GM18870 (cell line): ENCODE results near the gene CCL2.

Source experiments
- ATAC-seq: cut with Tn5 transposase; IDR thresholded peaks from one replicate; pipeline ENCODE4 v1.9.1; 2021; ENCODE audit warnings: moderate library complexity; ENCODE audit not compliant: unreplicated experiment

Gene CCL2

GRCh38 chr17:34237458-34237857 is 17.6 kb upstream of the CCL2 start:
- ATAC-seq = no peak

DNA sequence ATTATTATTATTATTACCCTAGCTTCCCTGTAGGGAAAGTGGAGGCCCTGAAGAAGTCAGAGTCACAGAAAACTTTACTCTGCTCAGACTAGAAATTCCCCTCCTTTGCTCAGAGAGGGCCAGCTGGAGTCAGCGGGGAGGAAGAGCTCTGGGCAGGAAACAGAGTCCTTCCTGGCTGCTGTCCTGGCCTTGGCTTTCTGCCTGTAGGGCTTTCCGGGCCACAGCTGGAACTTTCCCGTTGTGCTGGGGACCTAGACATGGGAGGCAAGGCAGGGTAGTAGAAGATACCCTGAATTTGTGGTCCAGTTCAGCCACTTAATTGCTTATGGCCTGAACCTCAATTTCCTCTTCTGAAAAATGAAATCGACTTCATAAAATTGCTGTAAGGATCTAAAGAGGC is 14.0 kb upstream of the CCL2 start:
- ATAC-seq = no peak

- no peak for ATAC-seq
Measured at GRCh38 chr17:34242587-34243363, 12.3 kb upstream of the CCL2 start.

- no peak for ATAC-seq
Measured at GRCh38 chr17:34243364-34244320, 11.4 kb upstream of the CCL2 start.

GRCh38 chr17:34245351-34245905 is 9.7 kb upstream of the CCL2 start:
- no peak for ATAC-seq

DNA sequence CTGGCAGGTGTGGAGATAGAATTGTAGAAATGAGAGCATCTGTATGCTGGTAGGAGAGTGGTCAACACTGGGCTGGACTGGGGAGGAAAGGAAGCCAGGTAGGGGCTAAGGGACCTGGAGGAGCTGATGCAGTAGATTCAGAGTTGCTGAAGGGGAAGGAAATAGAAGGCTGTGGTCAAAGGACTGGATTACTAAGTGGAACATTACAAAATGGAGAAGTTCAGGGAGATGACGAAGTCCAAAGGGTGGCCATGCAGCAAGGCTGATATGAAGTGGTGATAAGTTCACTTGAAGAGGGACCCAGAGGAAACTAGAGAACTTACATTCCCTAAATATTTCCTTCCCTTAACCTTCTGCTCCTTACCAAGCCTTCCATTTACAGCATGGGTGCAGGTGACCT is 8.6 kb upstream of the CCL2 start:
- no peak for ATAC-seq

- ATAC-seq = no peak
Measured at GRCh38 chr17:34246881-34247280, 8.2 kb upstream of the CCL2 start.

DNA sequence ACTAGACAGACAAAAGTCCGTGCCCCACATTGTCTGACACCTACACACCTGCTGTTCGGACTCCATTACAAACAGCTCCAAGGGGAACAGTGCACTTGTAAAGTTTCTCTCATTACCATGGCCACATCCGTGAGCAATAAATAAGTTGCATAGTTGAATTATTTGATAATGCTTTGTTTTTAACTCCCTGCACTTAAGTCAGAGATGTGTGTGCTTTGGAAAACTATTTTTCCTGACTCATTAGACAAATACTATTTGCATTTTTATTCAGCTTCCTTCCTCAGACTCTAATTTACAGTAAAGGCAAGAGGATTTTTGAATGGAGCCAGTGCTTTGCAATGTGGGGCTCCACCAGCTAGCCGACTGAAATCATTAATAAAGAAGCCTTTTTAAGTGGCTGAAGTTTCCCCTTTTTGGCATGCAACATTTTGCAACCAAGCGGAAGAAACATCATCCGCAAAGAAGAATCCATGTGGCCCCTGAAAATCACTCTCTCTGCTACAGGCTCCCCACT is 6.5 kb upstream of the CCL2 start:
- no peak for ATAC-seq

GRCh38 chr17:34249061-34249460 is 6.0 kb upstream of the CCL2 start:
- ATAC-seq = no peak

DNA sequence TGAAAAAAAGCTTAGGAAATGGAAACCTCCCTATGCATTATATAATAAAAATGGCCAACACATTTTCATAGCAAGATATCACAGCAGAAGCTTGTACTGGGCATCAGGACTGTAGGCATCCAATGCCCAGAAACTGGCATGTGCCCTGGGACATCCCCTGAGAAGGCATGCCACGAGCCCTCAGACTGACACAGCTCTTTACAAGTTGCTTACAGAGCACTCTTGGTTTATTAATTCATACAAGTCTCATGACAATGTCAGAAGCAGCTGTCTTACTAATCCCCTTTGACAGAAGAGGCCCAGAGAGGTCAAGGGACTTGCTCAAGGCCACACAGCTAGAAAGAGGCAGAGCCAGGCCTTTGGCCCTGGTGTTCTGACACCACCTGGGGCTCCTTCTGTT is 5.6 kb upstream of the CCL2 start:
- no peak for ATAC-seq

DNA sequence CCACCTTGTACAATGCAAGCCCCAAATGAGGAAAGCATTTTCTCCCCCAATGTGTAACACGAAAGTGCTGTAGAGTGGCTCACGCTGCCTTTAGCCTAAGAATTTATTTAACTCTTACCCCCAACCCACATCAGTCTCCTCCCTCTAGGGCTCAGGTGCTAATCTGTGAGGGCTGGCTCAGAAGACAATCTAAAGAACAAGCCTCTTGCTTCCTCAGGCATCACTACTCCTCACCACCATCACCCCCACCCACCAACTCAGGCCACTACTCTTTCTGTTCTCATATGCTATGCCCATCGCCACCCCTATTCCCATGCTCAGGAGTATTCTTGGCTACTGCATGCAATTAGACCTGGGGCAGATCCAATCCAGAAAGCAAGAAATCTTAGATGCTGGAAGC is 3.9 kb upstream of the CCL2 start:
- no peak for ATAC-seq

GRCh38 chr17:34252095-34252443 is 3.0 kb upstream of the CCL2 start:
- ATAC-seq = no peak

DNA sequence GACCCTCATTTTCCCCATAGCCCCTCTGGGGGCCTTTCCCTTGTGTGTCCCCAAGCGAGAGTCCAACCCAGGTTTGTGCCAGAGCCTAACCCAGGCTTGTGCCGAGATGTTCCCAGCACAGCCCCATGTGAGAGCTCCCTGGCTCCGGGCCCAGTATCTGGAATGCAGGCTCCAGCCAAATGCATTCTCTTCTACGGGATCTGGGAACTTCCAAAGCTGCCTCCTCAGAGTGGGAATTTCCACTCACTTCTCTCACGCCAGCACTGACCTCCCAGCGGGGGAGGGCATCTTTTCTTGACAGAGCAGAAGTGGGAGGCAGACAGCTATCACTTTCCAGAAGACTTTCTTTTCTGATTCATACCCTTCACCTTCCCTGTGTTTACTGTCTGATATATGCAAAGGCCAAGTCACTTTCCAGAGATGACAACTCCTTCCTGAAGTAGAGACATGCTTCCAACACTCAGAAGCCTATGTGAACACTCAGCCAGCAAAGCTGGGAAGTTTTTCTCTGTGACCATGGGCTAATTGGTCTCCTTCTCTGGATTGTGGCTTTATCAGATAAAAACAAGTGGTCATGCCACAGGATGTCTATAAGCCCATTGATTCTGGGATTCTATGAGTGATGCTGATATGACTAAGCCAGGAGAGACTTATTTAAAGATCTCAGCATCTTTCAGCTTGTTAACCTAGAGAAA is 2.5 kb upstream of the CCL2 start:
- ATAC-seq = no peak

DNA sequence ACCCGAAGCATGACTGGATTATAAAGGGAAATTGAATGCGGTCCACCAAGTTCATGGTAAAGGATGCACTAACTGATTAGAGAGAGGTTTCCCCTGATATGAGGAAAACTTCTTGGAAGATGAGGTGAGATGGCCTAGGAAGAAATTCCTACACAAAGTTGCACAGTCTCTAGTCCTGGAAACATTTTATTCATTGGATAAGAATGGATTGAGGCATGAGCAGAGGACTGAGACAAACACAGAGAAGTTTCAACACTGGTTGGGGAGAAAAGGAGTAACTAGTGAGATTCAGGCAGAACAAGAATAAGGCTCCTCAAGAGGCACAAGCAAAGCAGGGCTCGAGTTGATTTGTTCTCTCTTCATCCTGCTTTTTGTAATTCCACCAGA is 2.0 kb upstream of the CCL2 start:
- ATAC-seq = no peak

DNA sequence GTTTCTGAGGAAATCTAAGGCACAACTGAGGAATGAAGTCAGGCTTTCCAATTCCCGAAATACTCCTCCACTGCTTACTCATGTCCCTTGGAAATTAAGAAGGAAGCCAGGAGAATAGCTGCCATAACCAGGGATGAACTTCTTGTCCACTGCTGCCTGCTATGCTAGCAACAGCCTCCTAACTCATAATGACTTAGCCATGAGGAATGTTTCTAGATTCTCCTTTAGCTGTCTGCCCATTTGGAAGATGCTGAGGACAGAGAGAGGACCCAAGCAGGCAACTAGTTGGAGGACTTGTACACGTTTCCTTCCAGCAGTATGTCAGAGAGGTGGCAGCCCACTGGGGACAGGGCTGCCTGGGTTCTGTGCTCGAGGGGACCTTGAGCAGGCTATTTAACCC is 939 bp upstream of the CCL2 start:
- ATAC-seq = no peak

DNA sequence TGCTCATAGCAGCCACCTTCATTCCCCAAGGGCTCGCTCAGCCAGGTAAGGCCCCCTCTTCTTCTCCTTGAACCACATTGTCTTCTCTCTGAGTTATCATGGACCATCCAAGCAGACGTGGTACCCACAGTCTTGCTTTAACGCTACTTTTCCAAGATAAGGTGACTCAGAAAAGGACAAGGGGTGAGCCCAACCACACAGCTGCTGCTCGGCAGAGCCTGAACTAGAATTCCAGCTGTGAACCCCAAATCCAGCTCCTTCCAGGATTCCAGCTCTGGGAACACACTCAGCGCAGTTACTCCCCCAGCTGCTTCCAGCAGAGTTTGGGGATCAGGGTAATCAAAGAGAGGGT is 272 bp downstream of the CCL2 start:
- ATAC-seq = no peak

DNA sequence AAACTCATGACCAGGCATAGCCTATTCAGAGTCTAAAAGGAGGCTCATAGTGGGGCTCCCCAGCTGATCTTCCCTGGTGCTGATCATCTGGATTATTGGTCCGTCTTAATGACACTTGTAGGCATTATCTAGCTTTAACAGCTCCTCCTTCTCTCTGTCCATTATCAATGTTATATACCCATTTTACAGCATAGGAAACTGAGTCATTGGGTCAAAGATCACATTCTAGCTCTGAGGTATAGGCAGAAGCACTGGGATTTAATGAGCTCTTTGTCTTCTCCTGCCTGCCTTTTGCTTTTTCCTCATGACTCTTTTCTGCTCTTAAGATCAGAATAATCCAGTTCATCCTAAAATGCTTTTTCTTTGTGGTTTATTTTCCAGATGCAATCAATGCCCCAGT is 756 bp downstream of the CCL2 start:
- no peak for ATAC-seq

DNA sequence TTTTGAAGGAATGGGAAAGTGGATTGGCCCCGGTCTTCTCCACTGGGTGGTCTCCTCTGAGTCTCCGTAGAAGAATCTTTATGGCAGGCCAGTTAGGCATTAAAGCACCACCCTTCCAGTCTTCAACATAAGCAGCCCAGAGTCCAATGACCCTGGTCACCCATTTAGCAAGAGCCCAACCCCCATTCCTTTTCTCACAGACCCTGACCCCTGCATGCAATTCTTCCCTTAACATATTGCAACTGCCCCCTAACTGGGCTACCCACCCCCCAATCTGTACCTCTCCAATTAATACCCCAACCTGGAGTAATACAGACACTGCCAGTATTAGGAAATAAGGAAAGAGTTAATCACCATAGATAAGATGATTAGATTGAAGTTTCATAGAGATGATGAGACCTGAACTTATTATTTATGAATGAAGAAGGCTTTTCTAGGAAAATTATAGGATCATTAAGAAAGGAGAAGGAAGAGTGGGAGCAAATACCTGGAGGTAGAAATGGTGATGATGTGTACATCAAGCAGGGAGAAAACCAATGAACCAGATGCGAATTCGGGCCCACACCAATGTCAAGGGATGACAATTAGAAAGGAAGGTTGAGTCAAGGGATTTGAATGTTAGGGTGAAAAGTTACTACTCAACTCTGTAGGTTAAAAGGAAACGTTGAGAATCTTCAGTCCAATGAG is 2.4 kb downstream of the CCL2 start:
- ATAC-seq = no peak

DNA sequence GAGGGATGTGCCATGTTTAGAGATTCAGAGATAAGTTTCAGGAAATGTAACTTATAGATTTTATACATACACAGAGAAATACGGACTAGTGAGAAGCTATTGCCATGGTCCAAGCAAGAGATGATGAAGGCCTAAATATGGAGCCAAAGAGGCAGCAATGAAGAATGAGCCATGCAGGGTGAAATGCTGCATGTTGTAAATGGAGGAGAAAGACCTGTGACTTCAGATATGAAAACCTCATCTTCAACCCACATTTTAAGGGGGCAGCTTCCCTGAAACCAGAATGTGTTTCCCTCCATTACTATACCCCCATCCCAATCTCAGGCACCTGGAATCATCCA is 2.9 kb downstream of the CCL2 start:
- ATAC-seq = no peak

DNA sequence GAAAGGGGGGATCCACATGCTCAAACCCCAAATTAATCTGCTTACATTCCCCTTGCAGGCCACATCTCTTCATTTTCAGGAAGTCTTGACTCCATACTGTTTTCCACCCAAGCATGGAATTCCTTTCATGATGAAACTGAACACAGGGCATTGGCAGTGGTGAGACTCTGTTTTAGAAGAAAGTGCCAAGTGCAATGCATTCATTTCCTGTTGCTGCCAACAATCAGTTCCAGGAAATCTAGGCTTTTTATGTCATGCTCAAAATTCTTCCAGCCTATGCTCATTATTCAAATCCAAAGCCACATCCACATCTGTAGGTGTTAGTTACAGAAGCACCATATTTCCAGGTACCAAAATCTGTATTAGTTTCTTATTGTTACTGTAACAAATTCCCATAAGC is 4.1 kb downstream of the CCL2 start:
- ATAC-seq = no peak

DNA sequence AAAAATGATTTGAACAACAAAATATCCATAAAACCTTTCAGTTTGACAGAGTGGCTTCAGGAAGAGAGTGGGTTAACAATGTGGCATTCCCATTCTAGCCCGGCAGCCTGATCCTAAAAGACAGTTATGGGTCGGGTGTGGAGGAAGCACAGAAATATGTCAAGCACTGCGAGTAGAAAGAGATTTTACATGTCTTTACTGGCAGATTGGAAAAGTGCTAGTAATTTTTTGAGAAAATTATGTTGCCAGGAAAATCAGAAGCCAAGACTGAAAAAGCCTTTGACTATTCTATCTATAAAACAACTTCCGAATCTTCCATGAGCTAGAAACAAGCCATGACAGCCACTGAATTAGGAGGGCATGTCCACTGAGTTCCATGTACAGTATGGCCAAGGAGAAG is 5.8 kb downstream of the CCL2 start:
- ATAC-seq = no peak
